A549 (cell line): ENCODE measurements around the gene MESP1.

Experiments
- CBX2 ChIP-seq: fragments of 200-600 bp; sonication (generic); IDR thresholded peaks from 2 replicates; pipeline ENCODE4 v1.6.1; 2016; ENCODE audit warnings: low read depth, mild to moderate bottlenecking, borderline replicate concordance
- CEBPB ChIP-seq, 2 experiments: fragments of >200 bp in 1 of 2; sonication (Bioruptor Twin) in 1 of 2; formaldehyde crosslinking in 1 of 2; IDR thresholded peaks; 2 replicates each; pipeline ENCODE4 v1.6.1; 2012 to 2016
- CHD2 ChIP-seq: fragments of 150-350 bp; IDR thresholded peaks from 2 replicates; pipeline ENCODE4 v1.6.1; 2014; ENCODE audit warnings: low read length; ENCODE audit not compliant: partially characterized antibody
- EHMT2 ChIP-seq: fragments of 200-600 bp; sonication (generic); IDR thresholded peaks from 2 replicates; pipeline ENCODE4 v1.6.1; 2016; ENCODE audit warnings: antibody characterized with exemption, low read depth, mild to moderate bottlenecking, moderate library complexity
- ELK1 ChIP-seq: fragments of 150-350 bp; IDR thresholded peaks from 2 replicates; pipeline ENCODE4 v1.6.1; 2014; ENCODE audit warnings: low read depth, mild to moderate bottlenecking, low read length
- ESRRA ChIP-seq: fragments of 150-350 bp; IDR thresholded peaks from 2 replicates; pipeline ENCODE4 v1.6.1; 2014; ENCODE audit warnings: mild to moderate bottlenecking, low read length, borderline replicate concordance
- HES2 ChIP-seq: fragments of >200 bp; sonication (Bioruptor Twin); formaldehyde crosslinking; IDR thresholded peaks from 2 replicates; pipeline ENCODE4 v1.6.1; 2016
- JUN ChIP-seq, 2 experiments: fragments of >200 bp; sonication (Bioruptor Twin); formaldehyde crosslinking; IDR thresholded peaks; 2 replicates in 1 of 2; 3 replicates in 1 of 2; pipeline ENCODE4 v1.6.1; 2016 to 2017
- NR3C1 ChIP-seq: fragments of >200 bp; sonication (Bioruptor Twin); formaldehyde crosslinking; IDR thresholded peaks from 3 replicates; pipeline ENCODE4 v1.6.1; 2017
- POLR2A ChIP-seq: IDR thresholded peaks from 2 replicates; pipeline ENCODE4 v1.6.1; 2012; ENCODE audit warnings: mild to moderate bottlenecking, low read length
- RAD21 ChIP-seq, 2 experiments: fragments of >200 bp in 1 of 2; sonication (Bioruptor Twin) in 1 of 2; formaldehyde crosslinking in 1 of 2; IDR thresholded peaks in 1 of 2; conservative IDR thresholded peaks in 1 of 2; 2 replicates in 1 of 2; 3 replicates in 1 of 2; pipeline ENCODE4 v1.6.1; 2012 to 2018; ENCODE audit warnings: inconsistent platforms in 1 of 2
- ZNF302 ChIP-seq: fragments of 250-450 bp; sonication (Bioruptor Pico); IDR thresholded peaks from 2 replicates; pipeline ENCODE4 v1.9.0; 2021; ENCODE audit warnings: inconsistent platforms, mild to moderate bottlenecking, moderate library complexity
- TF ChIP-seq, protein P1 (sequence below): fragments of >200 bp; sonication (Bioruptor Twin); formaldehyde crosslinking; IDR thresholded peaks from 3 replicates; pipeline ENCODE4 v1.5.1; 2016
- TF ChIP-seq, protein P2 (sequence below): IDR thresholded peaks from 2 replicates; pipeline ENCODE4 v1.6.1; 2012

DNA sequence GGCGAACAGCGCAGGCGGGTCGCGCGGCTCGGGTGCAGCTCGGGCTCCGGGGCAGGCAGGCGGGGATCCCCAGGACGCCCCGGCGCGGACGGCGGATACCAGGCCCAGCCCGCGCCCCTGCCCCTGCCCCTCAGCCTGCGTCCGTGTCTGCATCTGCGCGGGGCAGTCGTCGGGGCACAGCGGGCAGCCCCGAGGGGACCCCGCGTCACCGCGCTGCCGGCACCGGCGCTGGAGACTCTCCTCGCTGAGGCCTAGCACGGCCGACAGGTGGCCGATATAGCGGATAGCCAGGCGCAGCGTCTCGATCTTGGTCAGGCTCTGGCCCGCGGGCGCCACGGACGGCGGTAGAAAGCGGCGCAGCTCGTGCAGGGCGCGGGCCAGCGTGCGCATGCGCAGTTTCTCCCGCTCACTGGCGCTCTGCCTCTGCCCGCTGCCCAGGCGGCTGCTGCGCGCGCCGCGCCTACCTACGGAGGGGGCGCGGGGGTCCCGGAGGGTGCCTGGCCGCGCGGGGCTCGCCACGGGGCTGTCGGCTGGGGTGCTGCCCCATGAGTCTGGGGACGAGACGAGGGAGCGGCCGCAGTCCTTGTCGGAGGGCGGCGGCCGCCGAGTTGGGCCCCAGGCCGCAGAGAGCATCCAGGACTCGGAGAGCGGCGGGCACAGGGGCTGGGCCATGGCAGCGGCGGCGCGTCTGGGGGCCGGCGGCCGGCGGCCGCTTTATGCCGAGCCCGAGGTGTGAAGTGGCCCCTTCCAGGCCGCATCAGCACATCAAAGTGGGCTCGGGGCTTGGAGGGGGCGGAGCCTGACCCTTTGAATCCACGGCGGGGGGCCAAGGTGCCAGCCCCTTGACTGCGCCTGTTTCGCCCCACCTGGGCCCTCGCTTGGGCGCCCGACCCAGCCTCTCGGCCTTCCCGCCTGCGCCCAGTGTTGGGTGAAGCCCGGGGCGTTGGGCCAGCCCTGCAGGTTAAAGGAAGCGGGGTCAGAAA, at the start of gene MESP1:
- TF ChIP-seq, protein P1, sequence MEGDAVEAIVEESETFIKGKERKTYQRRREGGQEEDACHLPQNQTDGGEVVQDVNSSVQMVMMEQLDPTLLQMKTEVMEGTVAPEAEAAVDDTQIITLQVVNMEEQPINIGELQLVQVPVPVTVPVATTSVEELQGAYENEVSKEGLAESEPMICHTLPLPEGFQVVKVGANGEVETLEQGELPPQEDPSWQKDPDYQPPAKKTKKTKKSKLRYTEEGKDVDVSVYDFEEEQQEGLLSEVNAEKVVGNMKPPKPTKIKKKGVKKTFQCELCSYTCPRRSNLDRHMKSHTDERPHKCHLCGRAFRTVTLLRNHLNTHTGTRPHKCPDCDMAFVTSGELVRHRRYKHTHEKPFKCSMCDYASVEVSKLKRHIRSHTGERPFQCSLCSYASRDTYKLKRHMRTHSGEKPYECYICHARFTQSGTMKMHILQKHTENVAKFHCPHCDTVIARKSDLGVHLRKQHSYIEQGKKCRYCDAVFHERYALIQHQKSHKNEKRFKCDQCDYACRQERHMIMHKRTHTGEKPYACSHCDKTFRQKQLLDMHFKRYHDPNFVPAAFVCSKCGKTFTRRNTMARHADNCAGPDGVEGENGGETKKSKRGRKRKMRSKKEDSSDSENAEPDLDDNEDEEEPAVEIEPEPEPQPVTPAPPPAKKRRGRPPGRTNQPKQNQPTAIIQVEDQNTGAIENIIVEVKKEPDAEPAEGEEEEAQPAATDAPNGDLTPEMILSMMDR: peak; percentile 74
- peak; percentile 83 to 89 for TF ChIP-seq JUN (IDR thresholded peaks at IDR 0.05)
- no peak for TF ChIP-seq CEBPB (IDR thresholded peaks at IDR 0.05)
- TF ChIP-seq POLR2A: peak; percentile 93
- no peak for TF ChIP-seq NR3C1
- no peak for TF ChIP-seq ELK1
- no peak for TF ChIP-seq ESRRA
- TF ChIP-seq CBX2: no peak
- TF ChIP-seq CHD2: no peak
- no peak for TF ChIP-seq ZNF302
- peak; percentile 51 to 64 for TF ChIP-seq RAD21 (conservative IDR thresholded peaks at IDR 0.05 in 1 of 2, IDR thresholded peaks at IDR 0.05 in 1 of 2)
- no peak for TF ChIP-seq HES2
- TF ChIP-seq, protein P2, sequence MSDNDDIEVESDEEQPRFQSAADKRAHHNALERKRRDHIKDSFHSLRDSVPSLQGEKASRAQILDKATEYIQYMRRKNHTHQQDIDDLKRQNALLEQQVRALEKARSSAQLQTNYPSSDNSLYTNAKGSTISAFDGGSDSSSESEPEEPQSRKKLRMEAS: peak; percentile 95
- no peak for TF ChIP-seq EHMT2
